HCT116 (cell line): ENCODE measurements around the gene MUC6. TPM values are rescaled to one million over a fixed set of nuclear protein-coding genes. Genes with fewer than 3 reads are reported as not detected.

Experiments
- ATAC-seq: fragments of 200-7000 bp; cut with Tn5 transposase; 2 replicates; pipeline ENCODE4 v1.9.1; 2020; ENCODE audit warnings: mild to moderate bottlenecking, moderate library complexity
- BruUV-seq: library from RNA; stranded (reverse); fragments of 400-500 nt; replicated peaks from 2 replicates; lab custom pipeline; 2021; lab: Mats Ljungman, UMichigan
- CTCF ChIA-PET: fragments of 300-600 bp; sonication (Branson Sonifier 250); formaldehyde crosslinking; loops from one replicate; lab custom pipeline; 2021; ENCODE audit warnings: antibody characterized with exemption; lab: Charles Lee
- POLR2A ChIA-PET: fragments of 300-600, 350-600 bp; sonication (Branson Sonifier 250); formaldehyde crosslinking; loops from one replicate; lab custom pipeline; 2021; ENCODE audit warnings: antibody characterized with exemption; lab: Charles Lee
- RAD21 ChIA-PET, 2 experiments: fragments of 300-600 bp; sonication (Branson Sonifier 250); formaldehyde crosslinking; loops; one replicate each; lab custom pipeline; 2023; ENCODE audit warnings: low total read pairs in 2 of 2; ENCODE audit not compliant: uncharacterized antibody in 2 of 2, unreplicated experiment in 2 of 2, low non-redundant PET in 1 of 2; lab: Charles Lee
- DNase-seq: peaks from one replicate; pipeline ENCODE4 v3.0.0-alpha.2; 2010; ENCODE audit warnings: low read depth, low spot score
- H2AFZ ChIP-seq: fragments of 200-600 bp; shearing (Covaris generic), sonication (generic); 2 replicates; pipeline ENCODE4 v1.6.1; 2017; ENCODE audit warnings: low read depth, mixed run types, mixed read lengths, antibody characterized with exemption, low read length; ENCODE audit not compliant: poor library complexity, severe bottlenecking
- H3K27ac ChIP-seq: 2 replicates; pipeline ENCODE4 v1.5.1; 2012; ENCODE audit warnings: low read depth, low read length
- H3K27me3 ChIP-seq: fragments of 200-600 bp; sonication (generic); 2 replicates; pipeline ENCODE4 v1.6.1; 2016; ENCODE audit warnings: mixed run types, low read length, mixed read lengths; ENCODE audit not compliant: insufficient read depth
- H3K36me3 ChIP-seq, 2 experiments: fragments of 200-500 bp in 1 of 2; fragments of 200-600 bp in 1 of 2; sonication (Bioruptor generic) in 1 of 2; sonication (generic) in 1 of 2; 2 replicates each; pipeline versions ENCODE4 v1.5.1 to v1.6.1; 2014 to 2016; ENCODE audit warnings: low read length in 2 of 2, inconsistent platforms in 1 of 2, mixed read lengths in 1 of 2, mixed run types in 1 of 2; ENCODE audit not compliant: insufficient read depth in 2 of 2, control insufficient read depth in 1 of 2
- H3K4me1 ChIP-seq, 2 experiments: fragments of 200-600 bp in 1 of 2; sonication (generic) in 1 of 2; 2 replicates each; pipeline versions ENCODE4 v1.5.1 to v1.6.1; 2012 to 2017; ENCODE audit warnings: low read length in 2 of 2, inconsistent platforms in 1 of 2, mild to moderate bottlenecking in 1 of 2, mixed read lengths in 1 of 2, mixed run types in 1 of 2, moderate library complexity in 1 of 2; ENCODE audit not compliant: insufficient read depth in 2 of 2, control insufficient read depth in 1 of 2
- H3K4me2 ChIP-seq: fragments of 200-600 bp; sonication (generic); 2 replicates; pipeline ENCODE4 v1.6.1; 2017; ENCODE audit warnings: mixed run types, low read length, mixed read lengths
- H3K4me3 ChIP-seq, 2 experiments: fragments of 200-600 bp in 1 of 2; sonication (generic) in 1 of 2; replicated peaks in 1 of 2; 2 replicates each; pipeline ENCODE4 v1.5.1; 2011 to 2016; ENCODE audit warnings: low read length in 2 of 2, control low read depth in 1 of 2, low read depth in 1 of 2, mild to moderate bottlenecking in 1 of 2, mixed read lengths in 1 of 2, mixed run types in 1 of 2
- H3K79me2 ChIP-seq: fragments of 200-600 bp; sonication (generic); 2 replicates; pipeline ENCODE4 v1.6.1; 2017; ENCODE audit warnings: mild to moderate bottlenecking, mixed run types, low read length, moderate library complexity, mixed read lengths; ENCODE audit not compliant: insufficient read depth
- H3K9ac ChIP-seq: fragments of 200-600 bp; sonication (generic); 2 replicates; pipeline ENCODE4 v1.6.1; 2016; ENCODE audit warnings: low read length, mixed read lengths
- H3K9me2 ChIP-seq: fragments of 200-600 bp; sonication (generic), shearing (Covaris generic); 2 replicates; pipeline ENCODE4 v1.6.1; 2017; ENCODE audit warnings: mixed run types, mild to moderate bottlenecking, moderate library complexity; ENCODE audit not compliant: insufficient read depth
- H3K9me3 ChIP-seq, 2 experiments: fragments of 200-500 bp in 1 of 2; fragments of 200-600 bp in 1 of 2; sonication (Bioruptor generic) in 1 of 2; sonication (generic) in 1 of 2; 2 replicates each; pipeline ENCODE4 v1.6.1; 2014 to 2017; ENCODE audit warnings: low read length in 2 of 2, mixed read lengths in 2 of 2, inconsistent platforms in 1 of 2, low read depth in 1 of 2, mild to moderate bottlenecking in 1 of 2, mixed run types in 1 of 2, moderate library complexity in 1 of 2; ENCODE audit not compliant: control insufficient read depth in 1 of 2, insufficient read depth in 1 of 2
- H4K20me1 ChIP-seq: fragments of 200-600 bp; sonication (generic), shearing (Covaris generic); 2 replicates; pipeline ENCODE4 v1.6.1; 2017; ENCODE audit warnings: mixed run types, mild to moderate bottlenecking, moderate library complexity; ENCODE audit not compliant: insufficient read depth
- CBX3 ChIP-seq: IDR thresholded peaks from 2 replicates; pipeline ENCODE4 v1.6.1; 2012; ENCODE audit warnings: low read depth
- CEBPB ChIP-seq: IDR thresholded peaks from 2 replicates; pipeline ENCODE4 v1.6.1; 2012; ENCODE audit warnings: low read depth
- CTCF ChIP-seq, 3 experiments: fragments of 200-600 bp in 1 of 3; sonication (generic) in 1 of 3; IDR thresholded peaks in 2 of 3; conservative IDR thresholded peaks in 1 of 3; 2 replicates each; pipeline ENCODE4 v1.5.1; 2012 to 2017; ENCODE audit warnings: low read depth in 2 of 3, low read length in 2 of 3, antibody characterized with exemption in 1 of 3, borderline replicate concordance in 1 of 3, control low read depth in 1 of 3, mild to moderate bottlenecking in 1 of 3, mixed read lengths in 1 of 3, mixed run types in 1 of 3, moderate library complexity in 1 of 3; ENCODE audit not compliant: insufficient read depth in 1 of 3
- EGR1 ChIP-seq: IDR thresholded peaks from 2 replicates; pipeline ENCODE4 v1.6.1; 2012; ENCODE audit warnings: low read depth
- EZH2 ChIP-seq: fragments of 200-600 bp; sonication (generic); IDR thresholded peaks from 2 replicates; pipeline ENCODE4 v1.6.1; 2017; ENCODE audit warnings: antibody characterized with exemption, mixed run types
- FOSL1 ChIP-seq: IDR thresholded peaks from 2 replicates; pipeline ENCODE4 v1.6.1; 2012; ENCODE audit warnings: low read depth
- JUND ChIP-seq: IDR thresholded peaks from 2 replicates; pipeline ENCODE4 v1.6.1; 2012
- POLR2AphosphoS5 ChIP-seq: IDR thresholded peaks from 2 replicates; pipeline ENCODE4 v1.6.1; 2011; ENCODE audit warnings: mild to moderate bottlenecking, low read depth, low read length, moderate library complexity
- RAD21 ChIP-seq: IDR thresholded peaks from 2 replicates; pipeline ENCODE4 v1.6.1; 2012; ENCODE audit warnings: low read depth, mild to moderate bottlenecking
- REST ChIP-seq: IDR thresholded peaks from 2 replicates; pipeline ENCODE4 v1.6.1; 2012; ENCODE audit warnings: low read depth
- SIN3A ChIP-seq: IDR thresholded peaks from 2 replicates; pipeline ENCODE4 v1.6.1; 2012; ENCODE audit warnings: low read depth
- SP1 ChIP-seq: IDR thresholded peaks from 2 replicates; pipeline ENCODE4 v1.6.1; 2012; ENCODE audit warnings: low read depth
- SRF ChIP-seq: IDR thresholded peaks from 2 replicates; pipeline ENCODE4 v1.6.1; 2012; ENCODE audit warnings: low read depth
- TCF7L2 ChIP-seq: IDR thresholded peaks from 2 replicates; pipeline ENCODE4 v1.7.0; 2011; ENCODE audit warnings: borderline replicate concordance, inconsistent platforms; ENCODE audit not compliant: insufficient read depth, insufficient read length; ENCODE audit errors: extremely low read depth
- ZFX ChIP-seq: fragments of 450-650 bp; IDR thresholded peaks from 2 replicates; pipeline ENCODE4 v1.6.1; 2017
- ZNF274 ChIP-seq: fragments of 200-500 bp; sonication (Bioruptor generic); IDR thresholded peaks from 2 replicates; pipeline ENCODE4 v1.6.1; 2014; ENCODE audit warnings: mild to moderate bottlenecking, low read depth, low read length, inconsistent platforms
- intact Hi-C: fragments of 100-400 bp; cut with micrococcal nuclease; formaldehyde crosslinking; loops from 2 replicates; pipeline ENCODE4 v1.10.0; 2022
- total RNA-seq: library from RNA; stranded (reverse); gene quantifications from one replicate; pipeline ENCODE4 v1.2.1, GENCODE V29; 2021; ENCODE audit not compliant: unreplicated experiment
- TF ChIP-seq, protein P1 (sequence below): IDR thresholded peaks from 2 replicates; pipeline ENCODE4 v1.6.1; 2012

MUC6 gene
- total RNA-seq, 1 experiment from 2014 or later, result 0.02 TPM

DNA sequence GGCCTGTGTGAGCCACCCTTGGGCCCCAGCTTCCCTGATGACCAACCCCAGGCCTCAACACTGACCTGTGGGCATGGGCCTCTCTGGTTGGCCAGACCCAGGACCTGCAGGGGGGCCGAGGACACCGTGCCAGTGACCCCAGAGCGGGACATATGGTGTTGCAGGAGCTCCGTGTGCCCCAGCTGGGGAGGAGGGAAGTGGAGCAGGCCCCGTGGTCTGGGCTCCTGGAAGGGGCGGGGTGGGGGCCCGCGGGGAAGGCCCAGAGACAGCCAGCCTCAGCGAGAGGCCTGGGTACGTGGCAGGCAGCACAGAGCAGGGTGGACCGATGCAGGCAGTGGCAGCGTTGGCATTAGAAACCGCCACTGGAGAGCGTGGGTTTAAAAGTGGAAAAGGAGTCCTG is 22.2 kb downstream of the MUC6 start:
- Histone ChIP-seq H3K4me2 (no peak overlapping the region), H3K27me3 (no peaks in the 10 kb centered on the region), H3K79me2 (no peaks in the 10 kb centered on the region), H3K27ac (no peak overlapping the region), H3K9ac (no peak overlapping the region), H3K36me3 (peaks cover 5 to 6% of the 10 kb centered on the region in 2 experiments; a peak in 2 of 4 replicates), H3K9me2 (no peaks in the 10 kb centered on the region), H4K20me1 (no peaks in the 10 kb centered on the region), H2AFZ (no peak overlapping the region), H3K4me3 (no peak overlapping the region), H3K4me1 (no peaks in the 10 kb centered on the region), H3K9me3 (no peaks in the 10 kb centered on the region)
- POLR2A ChIA-PET, result no interaction called here
- intact Hi-C loops, result no loop called here
- DNase-seq, result no peak
- BruUV-seq, result no TSS peak
- TF ChIP-seq EZH2 (no peak), REST (no peak), SRF (no peak), SP1 (no peak), POLR2AphosphoS5 (no peak), CTCF (IDR thresholded peaks at IDR 0.05 in 2 of 3, conservative IDR thresholded peaks at IDR 0.05 in 1 of 3; ENCODE audit: borderline replicate concordance in 1 of 3, insufficient read depth in 1 of 3, low read depth in 2 of 3, low read length in 2 of 3) (no peak), CEBPB (no peak), ZNF274 (no peak), ZFX (no peak), CBX3 (no peak), RAD21 (no peak), JUND (no peak), TCF7L2 (no peak), SIN3A (no peak), FOSL1 (no peak), EGR1 (no peak)
- TF ChIP-seq, protein P1, sequence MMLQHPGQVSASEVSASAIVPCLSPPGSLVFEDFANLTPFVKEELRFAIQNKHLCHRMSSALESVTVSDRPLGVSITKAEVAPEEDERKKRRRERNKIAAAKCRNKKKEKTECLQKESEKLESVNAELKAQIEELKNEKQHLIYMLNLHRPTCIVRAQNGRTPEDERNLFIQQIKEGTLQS, result no peak
- RAD21 ChIA-PET, result no interaction called here
- CTCF ChIA-PET, result no interaction called here
- 0 out of 2 replicates have a peak, but pooled peaks have one; percentile 7 for ATAC-seq
